ENCODE measurements around the gene KCTD8.

DNA sequence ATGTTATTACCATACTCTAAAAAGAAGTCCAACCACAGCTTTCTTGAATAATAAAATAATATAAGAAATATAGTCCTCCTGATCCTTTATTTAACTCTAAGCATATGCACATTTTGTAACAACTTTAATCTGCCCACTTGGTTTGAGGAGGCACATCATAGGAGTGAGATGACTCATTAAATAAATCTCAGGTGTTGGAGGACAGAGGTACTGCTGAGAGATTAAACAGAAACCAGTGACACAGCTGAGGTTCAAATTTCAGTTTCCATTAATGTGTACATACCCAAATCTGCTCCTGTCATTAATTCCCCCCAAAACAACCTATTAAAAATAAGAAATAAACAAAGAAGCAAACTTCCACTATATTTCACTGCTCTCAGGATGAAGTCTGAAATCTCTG, 211.0 kb downstream of the KCTD8 start:
- TF ChIP-seq CTCF (IDR thresholded peaks at IDR 0.05) (no peak), POLR2A (IDR thresholded peaks at IDR 0.05) (no peak)
